PFSK-1 (cell line): Measurements from ENCODE around the gene ACADVL.

Source experiments
- FOXP2 ChIP-seq: optimal IDR thresholded peaks from 2 replicates; pipeline ENCODE3; 2011; ENCODE audit warnings: borderline replicate concordance, control low read depth, inconsistent platforms; ENCODE audit not compliant: insufficient read depth; ENCODE audit errors: extremely low read length, extremely low read depth
- TAF1 ChIP-seq: IDR thresholded peaks from 2 replicates; pipeline ENCODE4 v1.6.1; 2012; ENCODE audit warnings: low read length, control low read depth, borderline replicate concordance; ENCODE audit not compliant: insufficient read depth

- TF ChIP-seq FOXP2 (no peak), TAF1 (no peak)
Measured at GRCh38 chr17:7184091-7184488, 35.6 kb upstream of the ACADVL start.
